H1 (cell line): ENCODE results near the gene COL4A1. TPM values are rescaled to one million over a fixed set of nuclear protein-coding genes. Genes with fewer than 3 reads are reported as not detected.

Source experiments
- CTCF ChIA-PET: fragments of 300-600 bp; sonication (Branson Sonifier 250); formaldehyde crosslinking; loops from one replicate; lab custom pipeline; 2021; ENCODE audit not compliant: partially characterized antibody; lab: Charles Lee
- POLR2A ChIA-PET: fragments of 300-600 bp; sonication (Branson Sonifier 250); formaldehyde crosslinking; loops from one replicate; lab custom pipeline; 2021; ENCODE audit warnings: inconsistent platforms; ENCODE audit not compliant: partially characterized antibody; lab: Charles Lee
- DNase-seq, 2 experiments: peaks; one replicate each; pipeline versions ENCODE4 v3.0.0 to v3.0.0-alpha.2; 2010 to 2022; ENCODE audit warnings: low spot score in 2 of 2, low read depth in 1 of 2, mixed read lengths in 1 of 2
- FAIRE-seq: peaks from 2 replicates; lab custom pipeline; 2011; peaks lifted over from hg19 to GRCh38; lab: Jason Lieb, UNC
- H2AFZ ChIP-seq: 2 replicates; pipeline ENCODE4 v1.8.1; 2012; ENCODE audit warnings: low read length, inconsistent platforms
- H2AK5ac ChIP-seq: 2 replicates; pipeline ENCODE4 v1.6.1; 2013; ENCODE audit warnings: low read depth, low read length
- H2BK120ac ChIP-seq: replicated peaks from 2 replicates; pipeline ENCODE3; 2013; ENCODE audit warnings: low read depth, low read length, inconsistent platforms
- H2BK12ac ChIP-seq: 2 replicates; pipeline ENCODE4 v1.6.1; 2013; ENCODE audit warnings: low read depth, low read length
- H2BK15ac ChIP-seq: 2 replicates; pipeline ENCODE4 v1.6.1; 2013; ENCODE audit warnings: low read length
- H2BK20ac ChIP-seq: 2 replicates; pipeline ENCODE4 v1.6.1; 2013; ENCODE audit warnings: low read length
- H2BK5ac ChIP-seq: 2 replicates; pipeline ENCODE4 v1.6.1; 2013; ENCODE audit warnings: low read depth, low read length
- H3K14ac ChIP-seq: 2 replicates; pipeline ENCODE4 v1.6.1; 2013; ENCODE audit warnings: inconsistent platforms; ENCODE audit not compliant: insufficient read length
- H3K18ac ChIP-seq: 2 replicates; pipeline ENCODE4 v1.6.1; 2013; ENCODE audit warnings: low read length; ENCODE audit errors: extremely low read depth
- H3K23ac ChIP-seq: 2 replicates; pipeline ENCODE4 v1.6.1; 2013; ENCODE audit warnings: inconsistent platforms; ENCODE audit not compliant: insufficient read length
- H3K23me2 ChIP-seq: 2 replicates; pipeline ENCODE4 v1.6.1; 2013; ENCODE audit warnings: low read depth, low read length
- H3K27ac ChIP-seq: 2 replicates; pipeline ENCODE4 v1.6.1; 2011; ENCODE audit warnings: low read depth, low read length, inconsistent platforms
- H3K27me3 ChIP-seq, 4 experiments: replicated peaks in 1 of 4; 1 replicate in 1 of 4; 2 replicates in 3 of 4; pipeline versions ENCODE4 v1.6.1 to v1.8.1; 2011 to 2013; ENCODE audit warnings: low read length in 3 of 4, mild to moderate bottlenecking in 3 of 4, inconsistent platforms in 2 of 4, mixed read lengths in 2 of 4, moderate library complexity in 1 of 4; ENCODE audit not compliant: control insufficient read depth in 3 of 4, insufficient read depth in 3 of 4; ENCODE audit errors: extremely low read depth in 1 of 4
- H3K36me3 ChIP-seq, 4 experiments: 2 replicates each; pipeline versions ENCODE4 v1.6.1 to v1.8.1; 2011 to 2013; ENCODE audit warnings: mild to moderate bottlenecking in 4 of 4, low read length in 3 of 4, moderate library complexity in 2 of 4, control low read depth in 1 of 4, inconsistent platforms in 1 of 4; ENCODE audit not compliant: insufficient read depth in 4 of 4, control insufficient read depth in 2 of 4
- H3K4ac ChIP-seq: replicated peaks from 2 replicates; pipeline ENCODE3; 2013; ENCODE audit warnings: low read length, low read depth, mixed read lengths, inconsistent platforms; ENCODE audit not compliant: insufficient read length
- H3K4me1 ChIP-seq, 4 experiments: replicated peaks in 1 of 4; 1 replicate in 1 of 4; 2 replicates in 3 of 4; pipeline versions ENCODE4 v1.6.1 to v1.8.1; 2011 to 2013; ENCODE audit warnings: low read length in 3 of 4, inconsistent platforms in 2 of 4, mixed read lengths in 1 of 4; ENCODE audit not compliant: insufficient read depth in 4 of 4, control insufficient read depth in 3 of 4
- H3K4me2 ChIP-seq, 2 experiments: 2 replicates each; pipeline versions ENCODE4 v1.6.1 to v1.8.1; 2011 to 2013; ENCODE audit warnings: low read depth in 2 of 2, low read length in 2 of 2, control low read depth in 1 of 2, inconsistent platforms in 1 of 2, mild to moderate bottlenecking in 1 of 2; ENCODE audit not compliant: insufficient read depth in 1 of 2
- H3K4me3 ChIP-seq, 4 experiments: fragments of 200-600, 300-600 bp in 1 of 4; sonication (generic), shearing (Covaris generic), sonication (Bioruptor Twin) in 1 of 4; 2 replicates each; pipeline versions ENCODE4 v1.5.1 to v1.8.1; 2011 to 2016; ENCODE audit warnings: low read length in 4 of 4, low read depth in 3 of 4, control low read depth in 2 of 4, inconsistent platforms in 2 of 4, mild to moderate bottlenecking in 2 of 4, mixed read lengths in 1 of 4, moderate library complexity in 1 of 4; ENCODE audit not compliant: insufficient read depth in 2 of 4; ENCODE audit errors: extremely low read depth in 1 of 4
- H3K56ac ChIP-seq: replicated peaks from 2 replicates; pipeline ENCODE3; 2013; ENCODE audit warnings: low read depth, mild to moderate bottlenecking, mixed read lengths, low read length, inconsistent platforms; ENCODE audit not compliant: insufficient read length
- H3K79me1 ChIP-seq: 2 replicates; pipeline ENCODE4 v1.6.1; 2013; ENCODE audit warnings: low read depth, low read length, control low read depth
- H3K79me2 ChIP-seq, 2 experiments: 2 replicates each; pipeline versions ENCODE4 v1.6.1 to v1.8.1; 2012 to 2013; ENCODE audit warnings: low read length in 2 of 2, mild to moderate bottlenecking in 2 of 2, inconsistent platforms in 1 of 2; ENCODE audit not compliant: insufficient read depth in 2 of 2, control insufficient read depth in 1 of 2
- H3K9ac ChIP-seq, 4 experiments: replicated peaks in 1 of 4; 1 replicate in 1 of 4; 2 replicates in 3 of 4; pipeline versions ENCODE4 v1.6.1 to v1.8.1; 2011 to 2013; ENCODE audit warnings: low read depth in 3 of 4, low read length in 3 of 4, control low read depth in 2 of 4, mild to moderate bottlenecking in 2 of 4, moderate library complexity in 2 of 4, inconsistent platforms in 1 of 4; ENCODE audit errors: extremely low read depth in 1 of 4
- H3K9me3 ChIP-seq, 2 experiments: 2 replicates each; pipeline versions ENCODE4 v1.6.1 to v1.8.1; 2012 to 2013; ENCODE audit warnings: mild to moderate bottlenecking in 2 of 2, moderate library complexity in 2 of 2, control low read depth in 1 of 2, inconsistent platforms in 1 of 2, low read depth in 1 of 2, low read length in 1 of 2, mixed read lengths in 1 of 2; ENCODE audit not compliant: insufficient read depth in 2 of 2
- H4K20me1 ChIP-seq, 2 experiments: replicated peaks in 1 of 2; 2 replicates each; pipeline versions ENCODE3 to v1.8.1; 2011 to 2013; ENCODE audit warnings: inconsistent platforms in 2 of 2, low read length in 2 of 2, mild to moderate bottlenecking in 1 of 2; ENCODE audit not compliant: insufficient read depth in 2 of 2, control insufficient read depth in 1 of 2
- H4K5ac ChIP-seq: 2 replicates; pipeline ENCODE4 v1.6.1; 2013; ENCODE audit warnings: low read length, low read depth, mixed read lengths, inconsistent platforms; ENCODE audit not compliant: insufficient read length
- H4K8ac ChIP-seq: 2 replicates; pipeline ENCODE4 v1.8.0; 2013; ENCODE audit warnings: mild to moderate bottlenecking, moderate library complexity, low read length, inconsistent platforms; ENCODE audit not compliant: insufficient read depth; ENCODE audit errors: extremely low read depth
- H4K91ac ChIP-seq: replicated peaks from 2 replicates; pipeline ENCODE3; 2013; ENCODE audit warnings: low read length, mixed read lengths, inconsistent platforms; ENCODE audit not compliant: insufficient read length
- SUZ12 ChIP-seq: fragments of 200-600 bp; sonication (generic); IDR thresholded peaks from 2 replicates; pipeline ENCODE4 v1.6.1; 2012; ENCODE audit warnings: mild to moderate bottlenecking, inconsistent platforms, low read length, moderate library complexity, mixed read lengths
- WGBS, 2 experiments: shearing (Covaris generic) in 1 of 2; methylation state at CpG; one replicate each; pipeline versions ENCODE4 v1.1.6 to v1.1.7; 2013 to 2015; ENCODE audit warnings: low lambda C conversion rate in 2 of 2, mixed read lengths in 2 of 2, inconsistent platforms in 1 of 2, low coverage in 1 of 2, missing lambda C conversion rate in 1 of 2; ENCODE audit not compliant: insufficient replicate concordance in 2 of 2, insufficient coverage in 1 of 2, insufficient read length in 1 of 2; ENCODE audit errors: extremely low coverage in 1 of 2, missing lambda C conversion rate in 1 of 2; 5-methylcytosine and 5-hydroxymethylcytosine counted together
- polyA plus RNA-seq, 7 experiments: library from polyadenylated mRNA; depleted of rRNA in 3 of 7; stranded (reverse) in 5 of 7; unstranded in 2 of 7; fragments of >200 nt in 5 of 7; fragments of 200-250 nt in 2 of 7; gene quantifications; 1 replicate in 5 of 7; 2 replicates in 1 of 7; 4 replicates in 1 of 7; pipeline versions ENCODE4 v1.2.1 to v1.2.3, GENCODE V29; 2011 to 2013; ENCODE audit warnings: missing spikeins in 2 of 7, mixed read lengths in 2 of 7
- total RNA-seq: library from RNA; stranded (reverse); fragmentation: NEBNext Ultra II Directional; extraction: Animal tissue kit (Norgen Biotek cat#: 25700); gene quantifications from 2 replicates; pipeline ENCODE4 v1.2.1, GENCODE V29; 2021

Gene COL4A1
- total and polyA plus RNA-seq, 2 of the 8 experiments (the other 6 are each of a cell fraction or from before 2014, with no cell fraction given): 30.7 to 82.0 TPM

DNA sequence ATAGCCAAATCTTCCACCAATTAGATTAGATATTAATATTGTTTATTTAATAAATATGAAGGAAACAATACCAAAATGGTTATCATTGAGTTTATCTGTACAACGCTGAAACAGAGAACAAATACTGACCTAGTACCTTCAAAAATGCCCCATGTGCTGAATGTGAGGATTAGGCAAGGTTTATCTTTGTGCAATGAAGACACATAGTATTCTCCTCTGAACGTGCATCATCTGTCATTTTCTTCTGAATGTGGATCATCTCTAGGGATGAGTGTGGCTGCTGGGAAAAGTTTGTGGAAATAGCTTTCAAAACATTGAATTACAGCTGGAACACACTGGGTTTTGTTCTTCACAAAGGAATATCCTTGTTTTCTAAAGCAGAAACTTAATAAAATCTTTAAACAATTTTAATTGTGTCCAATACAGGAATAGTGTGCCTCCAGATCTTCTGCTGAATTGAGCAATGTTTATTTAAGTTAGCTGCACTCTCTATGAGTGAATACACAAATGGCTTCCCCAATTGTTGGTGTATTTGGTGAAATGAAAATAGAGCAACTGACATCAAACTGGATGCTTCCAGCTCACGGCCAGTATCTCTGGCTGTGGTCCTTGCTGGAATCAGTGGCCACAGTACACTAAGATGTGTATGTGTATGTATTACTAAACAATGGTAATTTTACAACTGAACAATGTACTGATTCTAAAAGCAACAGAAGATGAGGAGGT lies 6.7 kb downstream of the COL4A1 start:
- no peak overlapping the region for H3K18ac ChIP-seq
- H3K14ac ChIP-seq: no peak overlapping the region
- no peaks in the 10 kb centered on the region for H3K36me3 ChIP-seq
- no peak overlapping the region for H4K8ac ChIP-seq
- no peak overlapping the region for H4K5ac ChIP-seq
- CTCF ChIA-PET: interaction anchor here (0.6 to 2.8 kb wide), 11 partner anchors 9 to 112 kb away, joined by 3 to 13 read pairs (median 4); no protein-coding TSS in a partner anchor
- no peak overlapping the region for H3K27ac ChIP-seq
- peaks cover 0 to 1% of the 10 kb centered on the region in 2 experiments for H4K20me1 ChIP-seq
- no peak overlapping the region for H3K4me3 ChIP-seq
- H3K23me2 ChIP-seq: no peaks in the 10 kb centered on the region
- H2BK5ac ChIP-seq: no peak overlapping the region
- no peak overlapping the region for H2AK5ac ChIP-seq
- H3K23ac ChIP-seq: no peak overlapping the region
- H3K27me3 ChIP-seq: no peaks in the 10 kb centered on the region
- WGBS, 2 experiments: 89% methylated on average over 3 of the region's 3 CpGs; no CpG with 5 or more reads in 1 of the 2 experiments
- H2BK12ac ChIP-seq: no peak overlapping the region
- H2AFZ ChIP-seq: no peak overlapping the region
- H2BK20ac ChIP-seq: no peak overlapping the region
- peaks cover 4% of the 10 kb centered on the region; the same call in 1 of the 2 replicates for H3K79me1 ChIP-seq
- no peak overlapping the region for H2BK15ac ChIP-seq
- DNase-seq: no peak
- no peak overlapping the region for H3K56ac ChIP-seq
- no peak overlapping the region for H3K4me2 ChIP-seq
- H3K79me2 ChIP-seq: peaks cover 0 to 21% of the 10 kb centered on the region in 2 experiments; a peak in 2 of 4 replicates
- H4K91ac ChIP-seq: no peak overlapping the region
- no peak overlapping the region for H3K4ac ChIP-seq
- no peaks in the 10 kb centered on the region for H3K9me3 ChIP-seq
- no peak overlapping the region for H3K9ac ChIP-seq
- FAIRE-seq: no peak
- no peak overlapping the region for H2BK120ac ChIP-seq
- POLR2A ChIA-PET: interaction anchor here (1.0 kb wide), 1 partner anchor 9 kb away, joined by 4 read pairs; no protein-coding TSS in a partner anchor
- H3K4me1 ChIP-seq: peaks cover 6 to 13% (median 9%) of the 10 kb centered on the region in 4 experiments; a peak in 6 of 7 replicates
- no peak for TF ChIP-seq SUZ12
